Spleen (tissue), 11 donors: ENCODE data around the gene CCAR1. TPM values are rescaled to one million over a fixed set of nuclear protein-coding genes. Genes with fewer than 3 reads are reported as not detected.
"Not testable (repeated sequence)": the region's sequence is repeated elsewhere in the genome, so short reads cannot be mapped to it uniquely, and the experiment has no call there.

Experiments used
- DNase-seq: peaks from one replicate; pipeline ENCODE4 v3.0.0-alpha.2; 2020
- H3K27ac ChIP-seq, 8 donors: fragments of 200-600 bp; sonication (generic) in 7 of 8; 1 replicate in 4 of 8; 2 replicates in 4 of 8; pipeline versions ENCODE4 v1.5.0 to v1.8.0; 2016 to 2021; ENCODE audit warnings: inconsistent platforms in 4 of 8, mild to moderate bottlenecking in 4 of 8, moderate library complexity in 1 of 8
- H3K27me3 ChIP-seq, 7 donors: fragments of 200-600 bp; sonication (generic) in 6 of 7; replicated peaks in 1 of 7; 1 replicate in 4 of 7; 2 replicates in 3 of 7; pipeline versions ENCODE4 v1.5.0 to v1.8.0; 2016 to 2021; ENCODE audit warnings: inconsistent platforms in 3 of 7, mild to moderate bottlenecking in 1 of 7
- H3K36me3 ChIP-seq, 6 donors: fragments of 200-600 bp; sonication (generic) in 5 of 6; 1 replicate in 4 of 6; 2 replicates in 2 of 6; pipeline versions ENCODE4 v1.5.0 to v1.8.0; 2016 to 2021; ENCODE audit warnings: inconsistent platforms in 2 of 6
- H3K4me1 ChIP-seq, 6 donors: fragments of 200-600 bp; sonication (generic) in 5 of 6; 1 replicate in 3 of 6; 2 replicates in 3 of 6; pipeline versions ENCODE4 v1.5.0 to v1.8.0; 2016 to 2021; ENCODE audit warnings: inconsistent platforms in 3 of 6
- H3K4me3 ChIP-seq, 8 donors: fragments of 200-600 bp; sonication (generic) in 7 of 8; 1 replicate in 4 of 8; 2 replicates in 4 of 8; pipeline versions ENCODE4 v1.5.0 to v1.8.0; 2016 to 2021; ENCODE audit warnings: inconsistent platforms in 4 of 8, mild to moderate bottlenecking in 4 of 8, moderate library complexity in 2 of 8
- H3K9me3 ChIP-seq, 8 donors: fragments of 200-600 bp; sonication (generic) in 7 of 8; 1 replicate in 4 of 8; 2 replicates in 4 of 8; pipeline versions ENCODE4 v1.5.0 to v1.8.0; 2016 to 2021; ENCODE audit warnings: inconsistent platforms in 4 of 8
- CTCF ChIP-seq, 11 experiments: fragments of 200-600 bp in 7 of 11; fragments of 450-650 bp in 4 of 11; sonication (generic) in 4 of 11; IDR thresholded peaks in 8 of 11; conservative IDR thresholded peaks in 3 of 11; 1 replicate in 7 of 11; 2 replicates in 4 of 11; pipeline versions ENCODE4 v1.4.0 to v1.8.0; 2016 to 2021; ENCODE audit warnings: antibody characterized with exemption in 11 of 11, inconsistent platforms in 4 of 11, mild to moderate bottlenecking in 1 of 11
- POLR2A ChIP-seq, 3 donors: fragments of 450-650 bp; IDR thresholded peaks; one replicate each; pipeline ENCODE4 v1.5.1; 2017; ENCODE audit warnings: antibody characterized with exemption in 3 of 3, mild to moderate bottlenecking in 1 of 3
- POLR2AphosphoS5 ChIP-seq, 3 donors: sonication (generic); formaldehyde crosslinking; IDR thresholded peaks; one replicate each; pipeline ENCODE4 v1.5.1; 2017; ENCODE audit warnings: antibody characterized with exemption in 3 of 3
- WGBS, 5 donors: extraction: QIAGEN DNeasy Blood & Tissue Kit in 3 of 5; methylation state at CpG; one replicate each; pipeline versions ENCODE4 v1.1.5 to v1.1.7; 2013 to 2018; 5-methylcytosine and 5-hydroxymethylcytosine counted together
- intact Hi-C: fragments of 100-400 bp; cut with DNase I; formaldehyde crosslinking; loops from one replicate; pipeline ENCODE4 v1.15.0; 2023; ENCODE audit warnings: low total_unique reads
- polyA plus RNA-seq, 3 donors: library from polyadenylated mRNA; stranded (reverse); fragments of 200-250 nt; gene quantifications; one replicate each; pipeline ENCODE4 v1.2.1, GENCODE V29; 2013
- total RNA-seq, 7 donors: library from RNA; depleted of rRNA in 3 of 7; stranded (reverse); fragments of >200 nt in 3 of 7; fragmentation: NEBNext Ultra II Directional in 4 of 7; extraction: Animal tissue kit (Norgen Biotek cat#: 25700) in 4 of 7; gene quantifications; one replicate each; pipeline versions ENCODE4 v1.1.0 to v1.2.1, GENCODE V29; 2016 to 2021
- donor health status: healthy with polysubstance abuse.
- donor health status: DM: no; HTN: no; CAD: no; lungs with moderate emphysema.
- donor health status: DM: no; HTN: no; CAD: no.
- donor health status: Bipolar disorder and iron deficiency.
- donor health status: healthy.
- donor health status: DM: no; HTN: no; CAD: no.
- donor health status: DM: yes; HTN: yes; CAD: no.

Gene CCAR1
- total and polyA plus RNA-seq, 10 donors = 37.4 to 83.6 (median 64.5) TPM

GRCh38 chr10:68795886-68796532, 75.0 kb downstream of the CCAR1 start:
- DNase-seq = no peak
- no peaks in the 10 kb centered on the region for H3K27me3 ChIP-seq
- 94 to 98% (median 95%) methylated on average over 4 of the region's 4 CpGs for WGBS, 5 donors
- TF ChIP-seq POLR2AphosphoS5 (IDR thresholded peaks at IDR 0.05) = no peak
- no peak for TF ChIP-seq POLR2A (IDR thresholded peaks at IDR 0.05)
- TF ChIP-seq CTCF (IDR thresholded peaks at IDR 0.05 in 8 of 11, conservative IDR thresholded peaks at IDR 0.05 in 3 of 11) = no peak
- H3K9me3 ChIP-seq = no peaks in the 10 kb centered on the region
- intact Hi-C loops = no loop called here
- peaks cover 0 to 80% (median 36%) of the 10 kb centered on the region in 6 donors for H3K36me3 ChIP-seq
- H3K27ac ChIP-seq = no peak overlapping the region
- H3K4me3 ChIP-seq = no peak overlapping the region
- H3K4me1 ChIP-seq = no peaks in the 10 kb centered on the region

- Histone ChIP-seq H3K4me3 (no peak overlapping the region), H3K36me3 (peaks cover 0 to 74% (median 32%) of the 10 kb centered on the region in 6 donors), H3K27me3 (no peaks in the 10 kb centered on the region), H3K4me1 (no peaks in the 10 kb centered on the region), H3K9me3 (no peaks in the 10 kb centered on the region), H3K27ac (no peak overlapping the region)
- no peak for TF ChIP-seq POLR2AphosphoS5 (IDR thresholded peaks at IDR 0.05)
- TF ChIP-seq CTCF (IDR thresholded peaks at IDR 0.05 in 8 of 11, conservative IDR thresholded peaks at IDR 0.05 in 3 of 11) = no peak
- TF ChIP-seq POLR2A (IDR thresholded peaks at IDR 0.05) = no peak
- 80 to 94% (median 89%) methylated on average over 3 of the region's 3 CpGs for WGBS, 5 donors
- intact Hi-C loops = no loop called here
- no peak for DNase-seq
These were observed 75.6 kb downstream of the CCAR1 start for GRCh38 chr10:68796605-68797004.

DNA sequence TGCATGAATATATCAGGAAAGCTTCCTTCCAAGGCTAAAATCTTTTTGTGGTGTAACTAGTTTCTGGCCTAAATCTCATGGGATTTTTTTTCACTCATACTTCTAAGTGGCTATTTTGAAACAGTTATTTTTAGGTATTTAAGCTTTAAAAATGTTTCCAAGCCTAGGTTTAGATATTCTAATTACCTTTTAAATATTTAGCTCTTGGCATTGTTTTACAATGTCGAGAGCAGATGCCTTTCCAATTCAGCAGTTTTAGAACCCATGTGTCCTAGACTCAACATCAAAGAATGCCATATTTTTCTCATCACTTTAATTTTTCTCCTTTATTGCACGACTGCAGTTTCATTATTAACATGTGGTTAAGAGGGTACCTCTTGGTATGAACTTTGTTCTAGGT, 79.2 kb downstream of the CCAR1 start:
- Histone ChIP-seq H3K27ac (no peak overlapping the region), H3K9me3 (no peaks in the 10 kb centered on the region), H3K4me3 (no peak overlapping the region), H3K4me1 (no peaks in the 10 kb centered on the region), H3K36me3 (peaks cover 0 to 38% (median 1%) of the 10 kb centered on the region in 6 donors), H3K27me3 (no peaks in the 10 kb centered on the region)
- no peak for TF ChIP-seq CTCF (IDR thresholded peaks at IDR 0.05 in 8 of 11, conservative IDR thresholded peaks at IDR 0.05 in 3 of 11)
- TF ChIP-seq POLR2AphosphoS5 (IDR thresholded peaks at IDR 0.05) = no peak
- no peak for TF ChIP-seq POLR2A (IDR thresholded peaks at IDR 0.05)
- intact Hi-C loops = no loop called here
- 43 to 60% (median 53%) methylated on average over 2 of the region's 2 CpGs for WGBS, 5 donors
- DNase-seq = no peak

DNA sequence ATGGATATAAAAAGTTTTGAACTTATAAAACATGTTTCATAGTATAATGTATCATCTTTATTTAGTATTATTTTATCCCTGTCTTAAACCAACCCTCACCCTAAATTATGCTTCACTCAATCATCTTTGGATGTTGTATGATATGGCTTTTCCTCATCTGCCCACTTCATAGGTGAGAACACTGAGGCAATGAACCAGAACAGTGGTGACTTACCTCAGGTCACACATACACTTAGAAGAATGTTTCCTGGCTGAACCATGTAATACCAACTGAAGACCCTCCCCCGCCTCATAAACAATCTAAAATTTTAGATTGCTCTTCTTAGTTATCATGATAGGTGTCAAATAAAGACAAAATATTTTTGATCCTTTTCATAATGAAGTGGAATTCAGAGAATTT, 83.7 kb downstream of the CCAR1 start:
- TF ChIP-seq POLR2A (IDR thresholded peaks at IDR 0.05) (no peak), POLR2AphosphoS5 (IDR thresholded peaks at IDR 0.05) (no peak), CTCF (IDR thresholded peaks at IDR 0.05 in 8 of 11, conservative IDR thresholded peaks at IDR 0.05 in 3 of 11) (no peak)
- no peaks in the 10 kb centered on the region for H3K4me1 ChIP-seq
- no peaks in the 10 kb centered on the region for H3K9me3 ChIP-seq
- H3K27me3 ChIP-seq = no peaks in the 10 kb centered on the region
- no peaks in the 10 kb centered on the region for H3K36me3 ChIP-seq
- intact Hi-C loops = no loop called here
- no peak for DNase-seq
- H3K4me3 ChIP-seq = no peak overlapping the region
- WGBS, 5 donors = 92 to 100% (median 95%) methylated on average over 1 of the region's 1 CpG
- no peak overlapping the region for H3K27ac ChIP-seq

GRCh38 chr10:68810830-68811229, 89.8 kb downstream of the CCAR1 start:
- H3K9me3 ChIP-seq, H3K4me3 ChIP-seq, H3K4me1 ChIP-seq, intact Hi-C loops, DNase-seq, H3K27me3 ChIP-seq, H3K36me3 ChIP-seq, H3K27ac ChIP-seq: not testable (repeated sequence)
- 89 to 97% (median 94%) methylated on average over 9 of the region's 9 CpGs for WGBS, 5 donors
